Transverse colon (tissue), 4 donors: Measurements from ENCODE around the gene CUL1.

Experiments used
- POLR2A ChIP-seq: fragments of 450-650 bp; IDR thresholded peaks from one replicate; pipeline ENCODE4 v1.6.1; 2016; ENCODE audit warnings: antibody characterized with exemption, mild to moderate bottlenecking, moderate library complexity
- POLR2AphosphoS5 ChIP-seq, 3 donors: sonication (generic); formaldehyde crosslinking; IDR thresholded peaks; one replicate each; pipeline ENCODE4 v1.6.1; 2016; ENCODE audit warnings: antibody characterized with exemption in 3 of 3
- TF ChIP-seq, protein P1 (sequence below), 5 experiments: fragments of 200-600 bp in 3 of 5; fragments of 450-650 bp in 2 of 5; sonication (generic) in 3 of 5; IDR thresholded peaks; 1 replicate in 2 of 5; 2 replicates in 3 of 5; pipeline ENCODE4 v1.5.1; 2016 to 2017; ENCODE audit warnings: antibody characterized with exemption in 5 of 5, inconsistent platforms in 3 of 5, mild to moderate bottlenecking in 2 of 5, moderate library complexity in 1 of 5

- TF ChIP-seq, protein P1, sequence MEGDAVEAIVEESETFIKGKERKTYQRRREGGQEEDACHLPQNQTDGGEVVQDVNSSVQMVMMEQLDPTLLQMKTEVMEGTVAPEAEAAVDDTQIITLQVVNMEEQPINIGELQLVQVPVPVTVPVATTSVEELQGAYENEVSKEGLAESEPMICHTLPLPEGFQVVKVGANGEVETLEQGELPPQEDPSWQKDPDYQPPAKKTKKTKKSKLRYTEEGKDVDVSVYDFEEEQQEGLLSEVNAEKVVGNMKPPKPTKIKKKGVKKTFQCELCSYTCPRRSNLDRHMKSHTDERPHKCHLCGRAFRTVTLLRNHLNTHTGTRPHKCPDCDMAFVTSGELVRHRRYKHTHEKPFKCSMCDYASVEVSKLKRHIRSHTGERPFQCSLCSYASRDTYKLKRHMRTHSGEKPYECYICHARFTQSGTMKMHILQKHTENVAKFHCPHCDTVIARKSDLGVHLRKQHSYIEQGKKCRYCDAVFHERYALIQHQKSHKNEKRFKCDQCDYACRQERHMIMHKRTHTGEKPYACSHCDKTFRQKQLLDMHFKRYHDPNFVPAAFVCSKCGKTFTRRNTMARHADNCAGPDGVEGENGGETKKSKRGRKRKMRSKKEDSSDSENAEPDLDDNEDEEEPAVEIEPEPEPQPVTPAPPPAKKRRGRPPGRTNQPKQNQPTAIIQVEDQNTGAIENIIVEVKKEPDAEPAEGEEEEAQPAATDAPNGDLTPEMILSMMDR (IDR thresholded peaks at IDR 0.05), result no peak
- TF ChIP-seq POLR2AphosphoS5 (IDR thresholded peaks at IDR 0.05) (no peak), POLR2A (no peak)
Observed at GRCh38 chr7:148670374-148670773, 28.3 kb upstream of the CUL1 start.
